Astrocyte of the spinal cord (primary cell): Measurements from ENCODE around the gene TMEM179.

Experiments used
- DNase-seq: peaks from one replicate; pipeline ENCODE4 v3.0.0; 2011; ENCODE audit warnings: low read depth, low spot score
- H3K4me3 ChIP-seq: 2 replicates; pipeline ENCODE4 v1.5.1; 2011; ENCODE audit warnings: low read depth, mild to moderate bottlenecking, low read length, moderate library complexity
- in situ Hi-C: cut with HindIII; loops from 2 replicates; pipeline ENCODE4 v1.10.0; 2017; ENCODE audit warnings: low sequenced_read_pairs
- TF ChIP-seq, protein P1 (sequence below): IDR thresholded peaks from 2 replicates; pipeline ENCODE4 v1.5.1; 2012; ENCODE audit warnings: low read depth, mild to moderate bottlenecking, low read length, inconsistent platforms

TMEM179 gene

GRCh38 chr14:104550340-104550860 is 54.2 kb downstream of the TMEM179 start:
- DNase-seq, result no peak
- TF ChIP-seq, protein P1, sequence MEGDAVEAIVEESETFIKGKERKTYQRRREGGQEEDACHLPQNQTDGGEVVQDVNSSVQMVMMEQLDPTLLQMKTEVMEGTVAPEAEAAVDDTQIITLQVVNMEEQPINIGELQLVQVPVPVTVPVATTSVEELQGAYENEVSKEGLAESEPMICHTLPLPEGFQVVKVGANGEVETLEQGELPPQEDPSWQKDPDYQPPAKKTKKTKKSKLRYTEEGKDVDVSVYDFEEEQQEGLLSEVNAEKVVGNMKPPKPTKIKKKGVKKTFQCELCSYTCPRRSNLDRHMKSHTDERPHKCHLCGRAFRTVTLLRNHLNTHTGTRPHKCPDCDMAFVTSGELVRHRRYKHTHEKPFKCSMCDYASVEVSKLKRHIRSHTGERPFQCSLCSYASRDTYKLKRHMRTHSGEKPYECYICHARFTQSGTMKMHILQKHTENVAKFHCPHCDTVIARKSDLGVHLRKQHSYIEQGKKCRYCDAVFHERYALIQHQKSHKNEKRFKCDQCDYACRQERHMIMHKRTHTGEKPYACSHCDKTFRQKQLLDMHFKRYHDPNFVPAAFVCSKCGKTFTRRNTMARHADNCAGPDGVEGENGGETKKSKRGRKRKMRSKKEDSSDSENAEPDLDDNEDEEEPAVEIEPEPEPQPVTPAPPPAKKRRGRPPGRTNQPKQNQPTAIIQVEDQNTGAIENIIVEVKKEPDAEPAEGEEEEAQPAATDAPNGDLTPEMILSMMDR, result no peak
- in situ Hi-C loops, result no loop called here
- H3K4me3 ChIP-seq, result no peak overlapping the region

DNA sequence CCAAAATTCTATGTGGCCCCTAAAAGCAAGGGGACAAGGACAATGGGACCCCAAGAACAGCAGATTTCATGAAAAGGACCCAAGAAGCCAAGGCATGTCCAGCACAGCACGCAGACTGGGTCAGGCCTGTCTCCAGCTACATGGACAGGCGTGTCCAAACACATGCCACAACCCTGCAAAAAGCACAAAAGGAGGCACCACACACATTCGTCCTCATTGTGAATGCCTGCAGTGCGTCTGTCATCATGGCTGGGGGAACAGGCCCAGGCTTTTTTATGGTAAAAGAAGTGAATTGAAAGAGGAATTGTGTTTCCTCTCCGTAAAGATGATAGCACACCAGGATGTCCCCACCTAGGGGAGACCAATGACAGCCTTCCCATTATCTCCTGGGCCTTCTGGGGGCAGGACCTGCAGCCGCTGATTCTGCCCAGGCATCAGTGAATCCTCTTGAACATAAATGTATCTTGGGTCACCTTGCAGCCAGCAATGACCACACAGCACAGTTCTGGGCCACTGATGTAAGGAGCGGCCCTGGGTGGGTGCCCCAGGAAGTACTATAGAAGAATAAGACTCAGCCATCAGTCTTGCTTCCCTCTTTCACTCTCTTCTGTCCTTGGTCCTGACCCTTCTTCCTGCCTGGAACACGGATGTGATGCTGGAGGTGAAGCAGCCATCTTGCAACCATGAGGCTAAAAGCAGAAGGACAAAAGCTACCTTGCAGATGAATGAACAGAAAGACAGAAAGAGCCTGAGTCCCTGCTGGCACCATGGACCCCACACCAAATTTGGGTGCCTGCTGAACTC is 54.8 kb downstream of the TMEM179 start:
- DNase-seq, result no peak
- TF ChIP-seq, protein P1, result no peak
- in situ Hi-C loops, result no loop called here
- H3K4me3 ChIP-seq, result no peak overlapping the region

DNA sequence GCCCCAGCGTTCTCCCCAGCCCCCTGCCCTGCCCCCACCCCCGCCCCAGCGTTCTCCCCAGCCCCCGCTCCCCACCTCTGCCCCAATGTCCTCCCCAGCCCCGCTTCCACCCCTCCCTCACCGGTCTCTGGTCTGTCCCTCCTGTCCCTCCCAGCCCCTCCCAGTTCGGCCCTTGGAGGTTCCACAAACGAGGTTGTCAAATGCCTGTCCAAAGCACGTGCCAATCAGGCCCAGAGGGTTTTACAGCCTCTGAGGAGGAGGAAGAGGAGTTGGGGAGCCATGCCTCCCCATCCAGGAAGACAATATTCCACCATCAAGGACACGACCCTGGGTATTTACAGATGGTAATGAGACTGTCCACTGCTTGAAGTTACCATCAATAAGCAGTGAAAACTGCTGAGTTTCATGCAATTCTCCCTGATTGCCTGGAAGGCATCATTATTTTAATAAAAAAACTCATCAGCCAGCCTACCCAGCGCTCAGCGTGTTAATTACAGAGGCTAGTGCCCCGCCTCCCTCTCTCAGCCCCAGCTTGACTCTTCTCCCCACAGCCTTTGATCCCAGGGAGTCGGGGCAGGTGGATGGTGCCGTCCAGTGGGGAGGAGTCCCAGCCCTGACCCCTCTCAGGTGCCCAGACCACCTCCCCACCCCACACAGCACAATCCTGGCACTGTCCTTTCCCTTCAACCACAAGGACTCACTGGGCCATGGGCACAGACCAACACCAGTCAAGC is 55.6 kb downstream of the TMEM179 start:
- DNase-seq, result no peak
- in situ Hi-C loops, result no loop called here
- H3K4me3 ChIP-seq, result no peak overlapping the region
- TF ChIP-seq, protein P1, result no peak

DNA sequence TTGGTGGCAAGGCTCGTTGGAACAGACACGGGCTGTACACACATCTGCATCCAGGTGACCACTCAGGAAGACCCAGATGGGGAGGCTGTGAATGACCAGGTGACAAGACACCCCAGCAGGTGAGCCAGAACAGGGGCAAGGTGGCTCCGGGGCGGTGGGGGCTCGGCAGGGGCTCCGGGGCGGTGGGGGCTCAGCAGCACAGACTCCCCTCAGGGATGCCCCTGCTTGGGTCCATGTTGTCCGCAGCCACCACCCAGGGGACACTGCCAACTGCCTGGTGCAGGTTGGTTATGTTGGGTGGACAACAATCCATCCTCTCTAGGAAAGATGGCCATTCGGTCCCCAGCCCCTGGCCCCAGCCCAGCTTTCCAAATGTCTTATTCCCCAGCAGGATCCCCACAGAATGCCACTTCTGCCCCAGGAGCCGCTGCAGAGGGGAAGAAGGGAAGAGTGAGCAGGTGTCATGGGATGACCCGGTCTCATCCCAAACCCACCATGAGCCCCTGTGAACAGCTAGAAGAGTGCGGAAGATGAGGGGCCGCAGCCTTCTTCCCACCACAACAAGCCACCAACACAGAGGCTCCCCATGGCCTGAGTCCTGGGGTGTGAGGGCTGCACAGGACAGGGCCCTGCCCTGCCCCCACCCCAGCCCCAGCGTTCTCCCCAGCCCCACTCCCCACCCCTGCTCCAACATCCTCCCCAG is 56.4 kb downstream of the TMEM179 start:
- H3K4me3 ChIP-seq, result no peak overlapping the region
- TF ChIP-seq, protein P1, result no peak
- DNase-seq, result no peak
- in situ Hi-C loops, result no loop called here

- no peak for DNase-seq
- H3K4me3 ChIP-seq, result no peak overlapping the region
- TF ChIP-seq, protein P1, result no peak
- in situ Hi-C loops, result no loop called here
These were observed 57.1 kb downstream of the TMEM179 start for GRCh38 chr14:104547310-104547997.
